ENCODE data around the gene DENND5B. TPM values are rescaled to one million over a fixed set of nuclear protein-coding genes. Genes with fewer than 3 reads are reported as not detected.

DENND5B gene
- total RNA-seq, 1 experiment from 2014 or later: 9.2 TPM

GRCh38 chr12:31481415-31481814, 109.5 kb downstream of the DENND5B start:
- no peak for DNase-seq
- Histone ChIP-seq H3K4me3 (no peak overlapping the region), H2AFZ (no peak overlapping the region), H3K79me2 (ENCODE audit: low read depth) (no peaks in the 10 kb centered on the region), H3K9me2 (ENCODE audit: insufficient read depth) (no peaks in the 10 kb centered on the region), H3K27ac (no peak overlapping the region), H3K4me1 (replicated peaks; ENCODE audit: insufficient read depth) (no peaks in the 10 kb centered on the region), H3K4me2 (no peak overlapping the region), H3F3A (ENCODE audit: insufficient read depth, low read depth) (no peaks in the 10 kb centered on the region), H3K9me3 (ENCODE audit: insufficient read depth, low read depth) (no peaks in the 10 kb centered on the region), H3K27me3 (ENCODE audit: insufficient read depth, low read depth) (no peaks in the 10 kb centered on the region), H4K20me1 (ENCODE audit: insufficient read depth) (no peaks in the 10 kb centered on the region), H3K36me3 (ENCODE audit: low read depth) (no peaks in the 10 kb centered on the region)
- BruUV-seq (replicated peaks): no TSS peak
- intact Hi-C loops (cut with micrococcal nuclease; ENCODE audit: unreplicated experiment): no loop called here
- ChIA-PET POLR2A (ENCODE audit: unreplicated experiment) (no interaction called here), CTCF (no interaction called here)
- TF ChIP-seq CTCF (conservative IDR thresholded peaks at IDR 0.05) (no peak), EZH2 (IDR thresholded peaks at IDR 0.05; ENCODE audit: low read depth) (no peak)

GRCh38 chr12:31479516-31480210, 111.3 kb downstream of the DENND5B start:
- Histone ChIP-seq H3K9me2 (ENCODE audit: insufficient read depth) (no peaks in the 10 kb centered on the region), H3K27ac (no peak overlapping the region), H3K4me1 (replicated peaks; ENCODE audit: insufficient read depth) (no peaks in the 10 kb centered on the region), H3K79me2 (ENCODE audit: low read depth) (no peaks in the 10 kb centered on the region), H3K36me3 (ENCODE audit: low read depth) (no peaks in the 10 kb centered on the region), H4K20me1 (ENCODE audit: insufficient read depth) (no peaks in the 10 kb centered on the region), H3K4me2 (no peak overlapping the region), H3K4me3 (no peak overlapping the region), H2AFZ (no peak overlapping the region), H3F3A (ENCODE audit: insufficient read depth, low read depth) (no peaks in the 10 kb centered on the region), H3K27me3 (ENCODE audit: insufficient read depth, low read depth) (no peaks in the 10 kb centered on the region), H3K9me3 (ENCODE audit: insufficient read depth, low read depth) (no peaks in the 10 kb centered on the region)
- POLR2A ChIA-PET (ENCODE audit: unreplicated experiment): interaction anchor here (0.6 kb wide), 1 partner anchor 71 kb away, joined by 10 read pairs; no protein-coding TSS in a partner anchor
- no TSS peak for BruUV-seq (replicated peaks)
- TF ChIP-seq CTCF (conservative IDR thresholded peaks at IDR 0.05) (no peak), EZH2 (IDR thresholded peaks at IDR 0.05; ENCODE audit: low read depth) (no peak)
- CTCF ChIA-PET: no interaction called here
- intact Hi-C loops (cut with micrococcal nuclease; ENCODE audit: unreplicated experiment): no loop called here
- DNase-seq: no peak

GRCh38 chr12:31478898-31479297, 112.0 kb downstream of the DENND5B start:
- H3K36me3 ChIP-seq (ENCODE audit: low read depth): no peaks in the 10 kb centered on the region
- intact Hi-C loops (cut with micrococcal nuclease; ENCODE audit: unreplicated experiment): no loop called here

More at GRCh38 chr12:31478898-31479297, 112.0 kb downstream of the DENND5B start:
- Histone ChIP-seq H3K27ac (no peak overlapping the region), H3K27me3 (ENCODE audit: insufficient read depth, low read depth) (no peaks in the 10 kb centered on the region), H3K4me3 (no peak overlapping the region), H3K79me2 (ENCODE audit: low read depth) (no peaks in the 10 kb centered on the region), H3F3A (ENCODE audit: insufficient read depth, low read depth) (no peaks in the 10 kb centered on the region), H2AFZ (no peak overlapping the region), H3K4me1 (replicated peaks; ENCODE audit: insufficient read depth) (no peaks in the 10 kb centered on the region), H4K20me1 (ENCODE audit: insufficient read depth) (no peaks in the 10 kb centered on the region), H3K9me2 (ENCODE audit: insufficient read depth) (no peaks in the 10 kb centered on the region), H3K9me3 (ENCODE audit: insufficient read depth, low read depth) (no peaks in the 10 kb centered on the region), H3K4me2 (no peak overlapping the region)
- DNase-seq: no peak
- CTCF ChIA-PET: no interaction called here
- POLR2A ChIA-PET (ENCODE audit: unreplicated experiment): no interaction called here
- no TSS peak for BruUV-seq (replicated peaks)
- TF ChIP-seq EZH2 (IDR thresholded peaks at IDR 0.05; ENCODE audit: low read depth) (no peak), CTCF (conservative IDR thresholded peaks at IDR 0.05) (no peak)
